H1 (cell line): ENCODE data around the gene MTRFR. TPM values are rescaled to one million over a fixed set of nuclear protein-coding genes. Genes with fewer than 3 reads are reported as not detected.
A peak's percentile ranks its signal among the peaks of the same experiment; 100 is the strongest.

ENCODE experiments used
- BRCA1 ChIP-seq: IDR thresholded peaks from 2 replicates; pipeline ENCODE4 v1.6.1; 2012; ENCODE audit warnings: low read depth, low read length, improper control_type of control experiment
- CHD2 ChIP-seq: IDR thresholded peaks from 2 replicates; pipeline ENCODE4 v1.6.1; 2012; ENCODE audit warnings: low read length, improper control_type of control experiment
- CREB1 ChIP-seq: IDR thresholded peaks from 2 replicates; pipeline ENCODE4 v1.6.1; 2012; ENCODE audit warnings: inconsistent platforms
- EGR1 ChIP-seq: IDR thresholded peaks from 2 replicates; pipeline ENCODE4 v1.6.1; 2011; ENCODE audit warnings: low read depth, low read length, borderline replicate concordance
- EP300 ChIP-seq, 2 experiments: IDR thresholded peaks; 1 replicate in 1 of 2; 2 replicates in 1 of 2; pipeline ENCODE4 v1.6.1; 2011 to 2012; ENCODE audit warnings: low read depth in 2 of 2, low read length in 2 of 2, mild to moderate bottlenecking in 2 of 2, borderline replicate concordance in 1 of 2, inconsistent platforms in 1 of 2, moderate library complexity in 1 of 2
- GABPA ChIP-seq: IDR thresholded peaks from 2 replicates; pipeline ENCODE4 v1.6.1; 2011; ENCODE audit warnings: mild to moderate bottlenecking, low read length, moderate library complexity, borderline replicate concordance; ENCODE audit not compliant: insufficient read depth
- MAFK ChIP-seq: IDR thresholded peaks from 2 replicates; pipeline ENCODE4 v1.6.1; 2012; ENCODE audit warnings: low read depth, mild to moderate bottlenecking, improper control_type of control experiment, low read length
- NRF1 ChIP-seq: IDR thresholded peaks from 2 replicates; pipeline ENCODE4 v1.6.1; 2011; ENCODE audit warnings: mild to moderate bottlenecking, low read depth, low read length, improper control_type of control experiment
- PHF8 ChIP-seq: fragments of 200-600 bp; sonication (generic); conservative IDR thresholded peaks from 2 replicates; pipeline ENCODE4 v1.7.1; 2012; ENCODE audit warnings: low read depth, mild to moderate bottlenecking, inconsistent platforms, low read length, moderate library complexity
- POLR2A ChIP-seq, 2 experiments: IDR thresholded peaks; 1 replicate in 1 of 2; 2 replicates in 1 of 2; pipeline ENCODE4 v1.6.1; 2011; ENCODE audit warnings: low read depth in 2 of 2, low read length in 2 of 2, mild to moderate bottlenecking in 2 of 2; ENCODE audit errors: control extremely low read depth in 1 of 2
- SAP30 ChIP-seq: fragments of 300-600 bp; sonication (generic); IDR thresholded peaks from 2 replicates; pipeline ENCODE4 v1.7.1; 2012; ENCODE audit warnings: low read length, moderate library complexity, mild to moderate bottlenecking, inconsistent platforms; ENCODE audit not compliant: insufficient read depth, insufficient replicate concordance
- SRF ChIP-seq: IDR thresholded peaks from 2 replicates; pipeline ENCODE4 v1.6.1; 2011; ENCODE audit warnings: mild to moderate bottlenecking, low read depth, low read length, moderate library complexity
- SUZ12 ChIP-seq: fragments of 200-600 bp; sonication (generic); IDR thresholded peaks from 2 replicates; pipeline ENCODE4 v1.6.1; 2012; ENCODE audit warnings: mild to moderate bottlenecking, inconsistent platforms, low read length, moderate library complexity, mixed read lengths
- TBP ChIP-seq: IDR thresholded peaks from 2 replicates; pipeline ENCODE4 v1.6.1; 2011; ENCODE audit warnings: low read depth, low read length, improper control_type of control experiment
- TEAD4 ChIP-seq: IDR thresholded peaks from 2 replicates; pipeline ENCODE4 v1.6.1; 2012; ENCODE audit warnings: low read depth, low read length, inconsistent platforms, mixed read lengths
- YY1 ChIP-seq: IDR thresholded peaks from 2 replicates; pipeline ENCODE4 v1.6.1; 2011; ENCODE audit warnings: low read depth, mild to moderate bottlenecking, low read length
- polyA plus RNA-seq, 7 experiments: library from polyadenylated mRNA; depleted of rRNA in 3 of 7; stranded (reverse) in 5 of 7; unstranded in 2 of 7; fragments of >200 nt in 5 of 7; fragments of 200-250 nt in 2 of 7; gene quantifications; 1 replicate in 5 of 7; 2 replicates in 1 of 7; 4 replicates in 1 of 7; pipeline versions ENCODE4 v1.2.1 to v1.2.3, GENCODE V29; 2011 to 2013; ENCODE audit warnings: missing spikeins in 2 of 7, mixed read lengths in 2 of 7
- total RNA-seq: library from RNA; stranded (reverse); fragmentation: NEBNext Ultra II Directional; extraction: Animal tissue kit (Norgen Biotek cat#: 25700); gene quantifications from 2 replicates; pipeline ENCODE4 v1.2.1, GENCODE V29; 2021

Gene MTRFR
- total and polyA plus RNA-seq, 2 of the 8 experiments (the other 6 are each of a cell fraction or from before 2014, with no cell fraction given), result 9.2 to 12.9 TPM

- TF ChIP-seq EGR1 (no peak), YY1 (no peak), CREB1 (peak; percentile 6; the same call in 1 of the 2 replicates), TEAD4 (no peak), SUZ12 (no peak), SAP30 (peak; percentile 27), SRF (no peak), CHD2 (peak; percentile 3; the same call in 1 of the 2 replicates), PHF8 (peak; percentile 99), POLR2A (IDR thresholded peaks at IDR 0.05; ENCODE audit: control extremely low read depth in 1 of 2, low read depth in 2 of 2, low read length in 2 of 2) (peak; percentile 84 to 94), MAFK (no peak), NRF1 (peak; percentile 61), EP300 (IDR thresholded peaks at IDR 0.05; ENCODE audit: borderline replicate concordance in 1 of 2, low read depth in 2 of 2, low read length in 2 of 2) (no peak), GABPA (no peak), TBP (peak; percentile 96), BRCA1 (peak; percentile 19; the same call in 1 of the 2 replicates)
These were observed at the start of gene MTRFR, which contains the start of gene MPHOSPH9 (continued) for GRCh38 chr12:123232807-123233504.
